HEK293 (cell line): Measurements from ENCODE around the gene OSBP2.

Experiments used
- CTCF ChIA-PET: fragments of 350-600 bp; formaldehyde crosslinking; extraction: SDS; loops from one replicate; lab custom pipeline; 2021; ENCODE audit warnings: antibody characterized with exemption; lab: Yijun Ruan, JAX
- POLR2A ChIA-PET: fragments of 300-600 bp; formaldehyde crosslinking; extraction: SDS; loops from one replicate; lab custom pipeline; 2020; ENCODE audit warnings: antibody characterized with exemption, inconsistent platforms; lab: Yijun Ruan, JAX
- H3K27ac ChIP-seq: fragments of 200-500 bp; sonication (Bioruptor generic); 2 replicates; pipeline ENCODE4 v1.5.1; 2014; ENCODE audit warnings: low read depth, low read length, control low read depth, inconsistent platforms; ENCODE audit errors: extremely low read depth
- H3K36me3 ChIP-seq, 2 experiments: fragments of 200-500 bp in 1 of 2; sonication (Bioruptor generic) in 1 of 2; 1 replicate in 1 of 2; 2 replicates in 1 of 2; pipeline ENCODE4 v1.5.1; 2014 to 2017; ENCODE audit warnings: inconsistent platforms in 2 of 2, low read length in 2 of 2; ENCODE audit not compliant: control insufficient read depth in 2 of 2, insufficient read depth in 1 of 2
- H3K4me1 ChIP-seq: fragments of 200-500 bp; sonication (Bioruptor generic); 2 replicates; pipeline ENCODE4 v1.5.1; 2014; ENCODE audit warnings: mild to moderate bottlenecking, low read length, inconsistent platforms; ENCODE audit not compliant: control insufficient read depth, insufficient read depth
- H3K4me3 ChIP-seq: 2 replicates; pipeline ENCODE4 v1.5.1; 2011; ENCODE audit warnings: low read depth, mild to moderate bottlenecking, control low read depth, low read length, moderate library complexity
- H3K9me3 ChIP-seq: fragments of 200-500 bp; sonication (Bioruptor generic); 2 replicates; pipeline ENCODE4 v1.5.1; 2014; ENCODE audit warnings: low read depth, low read length, inconsistent platforms; ENCODE audit not compliant: control insufficient read depth, insufficient read depth
- BCL11A ChIP-seq: fragments of 450-650 bp; formaldehyde crosslinking; IDR thresholded peaks from 2 replicates; pipeline ENCODE4 v1.5.1; 2016; ENCODE audit warnings: low read depth, missing biosample characterization, missing genetic modification characterization
- GLI2 ChIP-seq: fragments of 450-650 bp; formaldehyde crosslinking; IDR thresholded peaks from 2 replicates; pipeline ENCODE4; 2017; ENCODE audit warnings: missing biosample characterization, missing genetic modification characterization, low read depth, borderline replicate concordance
- GLI4 ChIP-seq: fragments of 450-650 bp; formaldehyde crosslinking; IDR thresholded peaks from 2 replicates; pipeline ENCODE4 v1.5.1; 2016; ENCODE audit warnings: missing biosample characterization, missing genetic modification characterization
- HOXA7 ChIP-seq: sonication (generic); formaldehyde crosslinking; IDR thresholded peaks from 2 replicates; pipeline ENCODE4 v1.8.1; 2022; ENCODE audit warnings: missing genetic modification reagents, borderline replicate concordance
- SCRT1 ChIP-seq: fragments of 450-650 bp; formaldehyde crosslinking; IDR thresholded peaks from 2 replicates; pipeline ENCODE4 v1.5.1; 2016; ENCODE audit warnings: missing biosample characterization, missing genetic modification characterization, borderline replicate concordance
- SETDB1 ChIP-seq: IDR thresholded peaks from one replicate; pipeline ENCODE4 v1.6.1; 2017; ENCODE audit warnings: mild to moderate bottlenecking, low read length, moderate library complexity, mixed read lengths; ENCODE audit not compliant: insufficient read length
- ZNF114 ChIP-seq: fragments of 450-650 bp; formaldehyde crosslinking; IDR thresholded peaks from 2 replicates; pipeline ENCODE4 v1.5.0; 2017; ENCODE audit warnings: missing biosample characterization, missing genetic modification characterization
- ZNF133 ChIP-seq: fragments of 450-650 bp; formaldehyde crosslinking; IDR thresholded peaks from 2 replicates; pipeline ENCODE4 v1.5.1; 2016; ENCODE audit warnings: missing biosample characterization, missing genetic modification characterization
- ZNF202 ChIP-seq: fragments of 450-650 bp; formaldehyde crosslinking; IDR thresholded peaks from 2 replicates; pipeline ENCODE4 v1.5.1; 2016; ENCODE audit warnings: missing biosample characterization, missing genetic modification characterization, borderline replicate concordance
- ZNF292 ChIP-seq: fragments of 450-650 bp; formaldehyde crosslinking; IDR thresholded peaks from 2 replicates; pipeline ENCODE4 v1.5.1; 2016; ENCODE audit warnings: low read depth, missing biosample characterization, missing genetic modification characterization, borderline replicate concordance
- ZNF426 ChIP-seq: fragments of 450-650 bp; formaldehyde crosslinking; IDR thresholded peaks from 2 replicates; pipeline ENCODE4 v1.5.1; 2017; ENCODE audit warnings: missing biosample characterization, missing genetic modification characterization, mild to moderate bottlenecking, inconsistent platforms, moderate library complexity
- ZNF530 ChIP-seq: fragments of 450-650 bp; formaldehyde crosslinking; IDR thresholded peaks from 2 replicates; pipeline ENCODE4 v1.5.1; 2016; ENCODE audit warnings: low read depth, missing biosample characterization, missing genetic modification characterization
- ZNF610 ChIP-seq: fragments of 450-650 bp; formaldehyde crosslinking; IDR thresholded peaks from 2 replicates; pipeline ENCODE4 v1.5.1; 2016; ENCODE audit warnings: missing biosample characterization, missing genetic modification characterization, borderline replicate concordance
- ZNF623 ChIP-seq: fragments of 450-650 bp; formaldehyde crosslinking; IDR thresholded peaks from 2 replicates; pipeline ENCODE4 v1.5.1; 2016; ENCODE audit warnings: missing biosample characterization, missing genetic modification characterization
- ZNF664 ChIP-seq: fragments of 450-650 bp; formaldehyde crosslinking; IDR thresholded peaks from 2 replicates; pipeline ENCODE4 v1.5.1; 2016; ENCODE audit warnings: missing biosample characterization, missing genetic modification characterization
- TF ChIP-seq, protein P1 (sequence below): fragments of 450-650 bp; formaldehyde crosslinking; IDR thresholded peaks from 2 replicates; pipeline ENCODE4 v1.5.1; 2017; ENCODE audit warnings: missing biosample characterization, mild to moderate bottlenecking, missing genetic modification characterization, moderate library complexity
- TF ChIP-seq, protein P2 (sequence below): fragments of 450-650 bp; formaldehyde crosslinking; IDR thresholded peaks from 2 replicates; pipeline ENCODE4 v1.5.1; 2016; ENCODE audit warnings: missing biosample characterization, missing genetic modification characterization
- TF ChIP-seq, protein P3 (sequence below): fragments of 450-650 bp; formaldehyde crosslinking; IDR thresholded peaks from 2 replicates; pipeline ENCODE4 v1.5.1; 2016; ENCODE audit warnings: missing biosample characterization, missing genetic modification characterization, low read depth
- TF ChIP-seq, protein P4 (sequence below): fragments of 450-650 bp; formaldehyde crosslinking; IDR thresholded peaks from 2 replicates; pipeline ENCODE4 v1.5.1; 2016; ENCODE audit warnings: missing biosample characterization, missing genetic modification characterization
- TF ChIP-seq, protein P5 (sequence below): fragments of 450-650 bp; formaldehyde crosslinking; IDR thresholded peaks from 2 replicates; pipeline ENCODE4 v1.5.1; 2017; ENCODE audit warnings: missing biosample characterization, missing genetic modification characterization
- TF ChIP-seq, protein P6 (sequence below): fragments of 450-650 bp; formaldehyde crosslinking; conservative IDR thresholded peaks from 2 replicates; pipeline ENCODE4 v1.5.1; 2016; ENCODE audit warnings: low read depth, missing biosample characterization, missing genetic modification characterization

OSBP2 gene

DNA sequence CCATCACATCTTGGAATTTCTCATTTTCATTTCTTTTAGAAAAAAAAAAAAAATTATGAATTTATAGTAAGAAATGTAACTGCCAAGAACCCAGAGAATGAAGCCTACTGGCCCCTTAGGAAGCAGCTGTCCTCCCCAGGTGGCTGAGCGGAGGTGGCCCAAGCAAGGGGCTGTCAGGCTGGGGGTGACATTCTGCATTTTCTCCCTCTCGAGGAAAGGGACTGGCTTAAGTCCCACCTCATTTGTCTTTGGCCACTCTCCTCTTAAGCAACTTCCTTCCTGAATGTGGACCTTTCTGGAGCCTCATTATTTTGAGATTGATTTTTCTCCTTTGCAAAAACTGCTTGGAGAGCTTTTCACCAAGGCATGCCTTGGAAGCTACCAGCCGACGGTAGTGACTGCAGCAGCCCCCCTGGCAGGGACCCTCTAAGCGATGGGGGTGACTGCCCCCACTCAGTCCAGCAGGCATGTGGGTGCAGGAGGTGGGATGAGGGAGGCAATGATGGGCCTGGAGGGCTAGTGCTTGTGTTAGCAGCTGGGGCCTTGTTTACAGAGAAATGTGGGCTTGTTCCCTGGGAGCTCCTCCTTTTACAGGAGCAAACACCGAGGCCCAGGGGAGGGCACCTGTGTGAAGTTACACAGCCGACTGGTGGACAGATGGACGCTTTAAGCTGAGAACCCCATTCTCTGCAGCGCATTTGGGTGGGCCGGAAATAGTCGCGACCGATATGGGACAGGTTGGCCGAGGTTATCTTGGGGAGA, 162.2 kb downstream of the OSBP2 start (continued):
- TF ChIP-seq, protein P1, sequence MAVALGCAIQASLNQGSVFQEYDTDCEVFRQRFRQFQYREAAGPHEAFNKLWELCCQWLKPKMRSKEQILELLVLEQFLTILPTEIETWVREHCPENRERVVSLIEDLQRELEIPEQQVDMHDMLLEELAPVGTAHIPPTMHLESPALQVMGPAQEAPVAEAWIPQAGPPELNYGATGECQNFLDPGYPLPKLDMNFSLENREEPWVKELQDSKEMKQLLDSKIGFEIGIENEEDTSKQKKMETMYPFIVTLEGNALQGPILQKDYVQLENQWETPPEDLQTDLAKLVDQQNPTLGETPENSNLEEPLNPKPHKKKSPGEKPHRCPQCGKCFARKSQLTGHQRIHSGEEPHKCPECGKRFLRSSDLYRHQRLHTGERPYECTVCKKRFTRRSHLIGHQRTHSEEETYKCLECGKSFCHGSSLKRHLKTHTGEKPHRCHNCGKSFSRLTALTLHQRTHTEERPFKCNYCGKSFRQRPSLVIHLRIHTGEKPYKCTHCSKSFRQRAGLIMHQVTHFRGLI = no peak
- TF ChIP-seq, protein P2, sequence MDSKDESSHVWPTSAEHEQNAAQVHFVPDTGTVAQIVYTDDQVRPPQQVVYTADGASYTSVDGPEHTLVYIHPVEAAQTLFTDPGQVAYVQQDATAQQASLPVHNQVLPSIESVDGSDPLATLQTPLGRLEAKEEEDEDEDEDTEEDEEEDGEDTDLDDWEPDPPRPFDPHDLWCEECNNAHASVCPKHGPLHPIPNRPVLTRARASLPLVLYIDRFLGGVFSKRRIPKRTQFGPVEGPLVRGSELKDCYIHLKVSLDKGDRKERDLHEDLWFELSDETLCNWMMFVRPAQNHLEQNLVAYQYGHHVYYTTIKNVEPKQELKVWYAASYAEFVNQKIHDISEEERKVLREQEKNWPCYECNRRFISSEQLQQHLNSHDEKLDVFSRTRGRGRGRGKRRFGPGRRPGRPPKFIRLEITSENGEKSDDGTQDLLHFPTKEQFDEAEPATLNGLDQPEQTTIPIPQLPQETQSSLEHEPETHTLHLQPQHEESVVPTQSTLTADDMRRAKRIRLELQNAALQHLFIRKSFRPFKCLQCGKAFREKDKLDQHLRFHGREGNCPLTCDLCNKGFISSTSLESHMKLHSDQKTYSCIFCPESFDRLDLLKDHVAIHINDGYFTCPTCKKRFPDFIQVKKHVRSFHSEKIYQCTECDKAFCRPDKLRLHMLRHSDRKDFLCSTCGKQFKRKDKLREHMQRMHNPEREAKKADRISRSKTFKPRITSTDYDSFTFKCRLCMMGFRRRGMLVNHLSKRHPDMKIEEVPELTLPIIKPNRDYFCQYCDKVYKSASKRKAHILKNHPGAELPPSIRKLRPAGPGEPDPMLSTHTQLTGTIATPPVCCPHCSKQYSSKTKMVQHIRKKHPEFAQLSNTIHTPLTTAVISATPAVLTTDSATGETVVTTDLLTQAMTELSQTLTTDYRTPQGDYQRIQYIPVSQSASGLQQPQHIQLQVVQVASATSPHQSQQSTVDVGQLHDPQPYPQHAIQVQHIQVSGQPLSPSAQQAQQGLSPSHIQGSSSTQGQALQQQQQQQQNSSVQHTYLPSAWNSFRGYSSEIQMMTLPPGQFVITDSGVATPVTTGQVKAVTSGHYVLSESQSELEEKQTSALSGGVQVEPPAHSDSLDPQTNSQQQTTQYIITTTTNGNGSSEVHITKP = no peak
- TF ChIP-seq, protein P3, sequence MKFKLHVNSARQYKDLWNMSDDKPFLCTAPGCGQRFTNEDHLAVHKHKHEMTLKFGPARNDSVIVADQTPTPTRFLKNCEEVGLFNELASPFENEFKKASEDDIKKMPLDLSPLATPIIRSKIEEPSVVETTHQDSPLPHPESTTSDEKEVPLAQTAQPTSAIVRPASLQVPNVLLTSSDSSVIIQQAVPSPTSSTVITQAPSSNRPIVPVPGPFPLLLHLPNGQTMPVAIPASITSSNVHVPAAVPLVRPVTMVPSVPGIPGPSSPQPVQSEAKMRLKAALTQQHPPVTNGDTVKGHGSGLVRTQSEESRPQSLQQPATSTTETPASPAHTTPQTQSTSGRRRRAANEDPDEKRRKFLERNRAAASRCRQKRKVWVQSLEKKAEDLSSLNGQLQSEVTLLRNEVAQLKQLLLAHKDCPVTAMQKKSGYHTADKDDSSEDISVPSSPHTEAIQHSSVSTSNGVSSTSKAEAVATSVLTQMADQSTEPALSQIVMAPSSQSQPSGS (tag by site-specific recombination) = no peak
- no peak for TF ChIP-seq ZNF530

DNA sequence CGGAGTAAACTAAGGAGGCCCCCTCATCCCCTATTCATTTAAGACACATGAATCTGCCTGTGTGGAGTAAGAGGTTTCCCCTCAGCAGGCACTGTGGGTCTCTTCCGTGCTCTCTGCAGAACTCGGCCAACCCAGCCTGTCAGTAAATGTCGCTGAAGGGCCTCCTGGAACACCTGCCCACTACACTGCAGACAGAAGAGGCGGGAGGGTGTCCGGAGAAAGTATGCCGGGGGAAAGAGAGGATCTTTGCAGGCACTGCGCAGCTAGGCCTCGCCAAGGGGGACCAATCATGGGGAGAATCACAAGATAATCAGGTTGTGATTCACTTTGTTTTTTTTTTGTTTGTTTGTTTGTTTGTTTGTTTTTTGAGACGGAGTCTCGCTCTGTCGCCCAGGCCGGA, 163.1 kb downstream of the OSBP2 start:
- H3K4me3 ChIP-seq = no peak overlapping the region
- H3K36me3 ChIP-seq = no peaks in the 10 kb centered on the region
- no peak overlapping the region for H3K27ac ChIP-seq
- CTCF ChIA-PET = no interaction called here
- H3K9me3 ChIP-seq = no peaks in the 10 kb centered on the region
- POLR2A ChIA-PET = no interaction called here
- no peak for TF ChIP-seq ZNF133 (tag by site-specific recombination)
- TF ChIP-seq, protein P4, sequence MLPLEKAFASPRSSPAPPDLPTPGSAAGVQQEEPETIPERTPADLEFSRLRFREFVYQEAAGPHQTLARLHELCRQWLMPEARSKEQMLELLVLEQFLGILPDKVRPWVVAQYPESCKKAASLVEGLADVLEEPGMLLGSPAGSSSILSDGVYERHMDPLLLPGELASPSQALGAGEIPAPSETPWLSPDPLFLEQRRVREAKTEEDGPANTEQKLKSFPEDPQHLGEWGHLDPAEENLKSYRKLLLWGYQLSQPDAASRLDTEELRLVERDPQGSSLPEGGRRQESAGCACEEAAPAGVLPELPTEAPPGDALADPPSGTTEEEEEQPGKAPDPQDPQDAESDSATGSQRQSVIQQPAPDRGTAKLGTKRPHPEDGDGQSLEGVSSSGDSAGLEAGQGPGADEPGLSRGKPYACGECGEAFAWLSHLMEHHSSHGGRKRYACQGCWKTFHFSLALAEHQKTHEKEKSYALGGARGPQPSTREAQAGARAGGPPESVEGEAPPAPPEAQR = no peak
- no peak for TF ChIP-seq ZNF664 (tag by site-specific recombination)
- TF ChIP-seq SCRT1 (tag by site-specific recombination) = no peak
- TF ChIP-seq, protein P5, sequence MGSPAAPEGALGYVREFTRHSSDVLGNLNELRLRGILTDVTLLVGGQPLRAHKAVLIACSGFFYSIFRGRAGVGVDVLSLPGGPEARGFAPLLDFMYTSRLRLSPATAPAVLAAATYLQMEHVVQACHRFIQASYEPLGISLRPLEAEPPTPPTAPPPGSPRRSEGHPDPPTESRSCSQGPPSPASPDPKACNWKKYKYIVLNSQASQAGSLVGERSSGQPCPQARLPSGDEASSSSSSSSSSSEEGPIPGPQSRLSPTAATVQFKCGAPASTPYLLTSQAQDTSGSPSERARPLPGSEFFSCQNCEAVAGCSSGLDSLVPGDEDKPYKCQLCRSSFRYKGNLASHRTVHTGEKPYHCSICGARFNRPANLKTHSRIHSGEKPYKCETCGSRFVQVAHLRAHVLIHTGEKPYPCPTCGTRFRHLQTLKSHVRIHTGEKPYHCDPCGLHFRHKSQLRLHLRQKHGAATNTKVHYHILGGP (tag by site-specific recombination) = no peak
- no peak for TF ChIP-seq HOXA7 (CRISPR knock-in tag)
- TF ChIP-seq, protein P6, sequence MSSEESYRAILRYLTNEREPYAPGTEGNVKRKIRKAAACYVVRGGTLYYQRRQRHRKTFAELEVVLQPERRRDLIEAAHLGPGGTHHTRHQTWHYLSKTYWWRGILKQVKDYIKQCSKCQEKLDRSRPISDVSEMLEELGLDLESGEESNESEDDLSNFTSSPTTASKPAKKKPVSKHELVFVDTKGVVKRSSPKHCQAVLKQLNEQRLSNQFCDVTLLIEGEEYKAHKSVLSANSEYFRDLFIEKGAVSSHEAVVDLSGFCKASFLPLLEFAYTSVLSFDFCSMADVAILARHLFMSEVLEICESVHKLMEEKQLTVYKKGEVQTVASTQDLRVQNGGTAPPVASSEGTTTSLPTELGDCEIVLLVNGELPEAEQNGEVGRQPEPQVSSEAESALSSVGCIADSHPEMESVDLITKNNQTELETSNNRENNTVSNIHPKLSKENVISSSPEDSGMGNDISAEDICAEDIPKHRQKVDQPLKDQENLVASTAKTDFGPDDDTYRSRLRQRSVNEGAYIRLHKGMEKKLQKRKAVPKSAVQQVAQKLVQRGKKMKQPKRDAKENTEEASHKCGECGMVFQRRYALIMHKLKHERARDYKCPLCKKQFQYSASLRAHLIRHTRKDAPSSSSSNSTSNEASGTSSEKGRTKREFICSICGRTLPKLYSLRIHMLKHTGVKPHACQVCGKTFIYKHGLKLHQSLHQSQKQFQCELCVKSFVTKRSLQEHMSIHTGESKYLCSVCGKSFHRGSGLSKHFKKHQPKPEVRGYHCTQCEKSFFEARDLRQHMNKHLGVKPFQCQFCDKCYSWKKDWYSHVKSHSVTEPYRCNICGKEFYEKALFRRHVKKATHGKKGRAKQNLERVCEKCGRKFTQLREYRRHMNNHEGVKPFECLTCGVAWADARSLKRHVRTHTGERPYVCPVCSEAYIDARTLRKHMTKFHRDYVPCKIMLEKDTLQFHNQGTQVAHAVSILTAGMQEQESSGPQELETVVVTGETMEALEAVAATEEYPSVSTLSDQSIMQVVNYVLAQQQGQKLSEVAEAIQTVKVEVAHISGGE = no peak
- no peak for TF ChIP-seq ZNF426 (tag by site-specific recombination)
- no peak for TF ChIP-seq ZNF623 (tag by site-specific recombination)
- no peak for TF ChIP-seq ZNF292 (tag by site-specific recombination)
- no peak for TF ChIP-seq GLI4 (tag by site-specific recombination)
- no peak for TF ChIP-seq ZNF610
- no peak for TF ChIP-seq ZNF114 (tag by site-specific recombination)
- TF ChIP-seq SETDB1 = no peak
- no peak for TF ChIP-seq GLI2 (tag by site-specific recombination)
- TF ChIP-seq ZNF202 (tag by site-specific recombination) = no peak
- TF ChIP-seq BCL11A (tag by site-specific recombination) = no peak
- TF ChIP-seq, all 188 proteins: peak for 0
- H3K4me1 ChIP-seq = no peaks in the 10 kb centered on the region
